Upper lobe of left lung (tissue), 6 donors: ENCODE measurements around the gene C10orf143. TPM values are rescaled to one million over a fixed set of nuclear protein-coding genes. Genes with fewer than 3 reads are reported as not detected.

Source experiments
- ATAC-seq, 2 donors: fragments of 200-7000 bp; cut with Tn5 transposase; one replicate each; pipeline ENCODE4 v1.9.1; 2022; ENCODE audit warnings: mild to moderate bottlenecking in 2 of 2, moderate library complexity in 2 of 2; ENCODE audit not compliant: low FRiP score in 2 of 2
- DNase-seq, 2 donors: peaks; one replicate each; pipeline ENCODE4 v3.0.0-alpha.2; 2019 to 2020
- H3K27ac ChIP-seq, 4 donors: fragments of 200-600 bp; sonication (generic); one replicate each; pipeline ENCODE4 v1.5.1; 2016 to 2019
- H3K27me3 ChIP-seq, 4 donors: fragments of 200-600 bp; sonication (generic); one replicate each; pipeline ENCODE4 v1.5.1; 2017 to 2019
- H3K36me3 ChIP-seq, 4 donors: fragments of 200-600 bp; sonication (generic); one replicate each; pipeline ENCODE4 v1.5.1; 2016 to 2019
- H3K4me1 ChIP-seq, 4 donors: fragments of 200-600 bp; sonication (generic); one replicate each; pipeline ENCODE4 v1.5.1; 2018 to 2019
- H3K4me3 ChIP-seq, 4 donors: fragments of 200-600 bp; sonication (generic); one replicate each; pipeline ENCODE4 v1.5.1; 2017 to 2019; ENCODE audit warnings: mild to moderate bottlenecking in 2 of 4, moderate library complexity in 1 of 4
- H3K9me3 ChIP-seq, 4 donors: fragments of 200-600 bp; sonication (generic); one replicate each; pipeline ENCODE4 v1.5.1; 2018 to 2019
- CTCF ChIP-seq, 6 experiments: fragments of 450-650 bp in 4 of 6; fragments of 200-600 bp in 2 of 6; sonication (generic) in 2 of 6; IDR thresholded peaks; one replicate each; pipeline ENCODE4 v1.5.1; 2016 to 2019; ENCODE audit warnings: antibody characterized with exemption in 6 of 6
- EP300 ChIP-seq, 4 donors: sonication (generic); formaldehyde crosslinking; IDR thresholded peaks; one replicate each; pipeline ENCODE4 v1.5.1; 2017; ENCODE audit warnings: antibody characterized with exemption in 4 of 4, control low read depth in 2 of 4
- POLR2A ChIP-seq, 4 donors: fragments of 450-650 bp; IDR thresholded peaks; one replicate each; pipeline ENCODE4 v1.5.1; 2016 to 2017; ENCODE audit warnings: antibody characterized with exemption in 4 of 4, mild to moderate bottlenecking in 2 of 4
- POLR2AphosphoS5 ChIP-seq, 2 donors: sonication (generic); formaldehyde crosslinking; IDR thresholded peaks; one replicate each; pipeline ENCODE4 v1.5.1; 2017; ENCODE audit warnings: antibody characterized with exemption in 2 of 2
- WGBS, 2 donors: methylation state at CpG; one replicate each; pipeline ENCODE4 v1.1.5; 2017 to 2018; 5-methylcytosine and 5-hydroxymethylcytosine counted together
- total RNA-seq, 6 donors: library from RNA; depleted of rRNA in 4 of 6; stranded (reverse); fragments of >200 nt in 4 of 6; gene quantifications; one replicate each; pipeline versions ENCODE4 v1.1.0 to v1.2.1, GENCODE V29; 2016 to 2021
- donor health status: DM: no; HTN: no; CAD: no; lungs with moderate emphysema.
- donor health status: DM: no; HTN: yes; CAD: no; lungs with severe emphysema.

Gene C10orf143
- total RNA-seq, 6 donors from 2014 or later: 0.55 to 6.0 (median 4.4) TPM; not detected in 1

DNA sequence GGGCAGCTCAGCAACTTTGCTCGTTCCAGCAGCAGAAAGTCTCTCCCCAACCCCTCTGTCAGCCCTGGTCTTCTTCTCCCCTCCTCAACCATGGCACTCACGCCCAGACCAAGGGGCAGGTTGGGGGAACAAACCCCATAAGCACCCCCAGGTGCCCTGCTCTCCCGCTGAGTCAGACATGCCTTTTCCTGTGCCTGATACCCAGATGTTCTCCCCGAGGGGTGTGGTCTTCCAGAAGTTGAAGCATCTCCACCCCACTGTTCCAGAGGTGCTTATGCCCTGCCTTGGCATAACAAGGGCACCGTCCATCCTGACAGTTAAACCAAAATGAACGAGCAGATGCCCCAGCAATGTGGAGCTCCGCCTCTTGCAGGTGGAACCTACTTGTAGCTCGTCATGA, 67.1 kb downstream of the C10orf143 start:
- WGBS, 2 donors: 65 to 76% methylated on average over 8 of the region's 8 CpGs
- Histone ChIP-seq H3K9me3 (no peaks in the 10 kb centered on the region), H3K27ac (no peak overlapping the region), H3K4me1 (no peaks in the 10 kb centered on the region), H3K27me3 (peaks cover 0 to 6% (median 0%) of the 10 kb centered on the region in 4 donors), H3K36me3 (no peaks in the 10 kb centered on the region), H3K4me3 (no peak overlapping the region)
- DNase-seq: peak in 1 of 2 donors; percentile 4
- no peak for TF ChIP-seq CTCF (IDR thresholded peaks at IDR 0.05)
- no peak for TF ChIP-seq POLR2A (IDR thresholded peaks at IDR 0.05)
- no peak for TF ChIP-seq EP300 (IDR thresholded peaks at IDR 0.05)
- no peak for TF ChIP-seq POLR2AphosphoS5 (IDR thresholded peaks at IDR 0.05)
- ATAC-seq: no peak

GRCh38 chr10:130042381-130042780, 68.2 kb downstream of the C10orf143 start:
- H3K27me3 ChIP-seq: peaks cover 0 to 6% (median 0%) of the 10 kb centered on the region in 4 donors
- no peaks in the 10 kb centered on the region for H3K36me3 ChIP-seq
- no peak for ATAC-seq
- no peak overlapping the region for H3K27ac ChIP-seq
- TF ChIP-seq POLR2A (IDR thresholded peaks at IDR 0.05) (no peak), CTCF (IDR thresholded peaks at IDR 0.05) (no peak), EP300 (IDR thresholded peaks at IDR 0.05) (no peak), POLR2AphosphoS5 (IDR thresholded peaks at IDR 0.05) (no peak)
- DNase-seq: peak in 1 of 2 donors; percentile 10
- no peak overlapping the region for H3K4me3 ChIP-seq
- 47 to 50% methylated on average over 14 of the region's 14 CpGs for WGBS, 2 donors
- H3K9me3 ChIP-seq: no peaks in the 10 kb centered on the region
- H3K4me1 ChIP-seq: no peaks in the 10 kb centered on the region

GRCh38 chr10:130041451-130042371, 68.9 kb downstream of the C10orf143 start:
- WGBS, 2 donors: 79 to 81% methylated on average over 10 of the region's 10 CpGs
- H3K27ac ChIP-seq: no peak overlapping the region

GRCh38 chr10:130040817-130041330, 69.8 kb downstream of the C10orf143 start:
- TF ChIP-seq POLR2A (IDR thresholded peaks at IDR 0.05): no peak
- TF ChIP-seq POLR2AphosphoS5 (IDR thresholded peaks at IDR 0.05): no peak
- no peak for TF ChIP-seq EP300 (IDR thresholded peaks at IDR 0.05)
- no peak for TF ChIP-seq CTCF (IDR thresholded peaks at IDR 0.05)
- Histone ChIP-seq H3K27ac (no peak overlapping the region), H3K36me3 (no peaks in the 10 kb centered on the region), H3K4me3 (no peak overlapping the region), H3K27me3 (peaks cover 0 to 6% (median 0%) of the 10 kb centered on the region in 4 donors), H3K9me3 (no peaks in the 10 kb centered on the region), H3K4me1 (no peaks in the 10 kb centered on the region)
- 81 to 89% methylated on average over 12 of the region's 12 CpGs for WGBS, 2 donors
- ATAC-seq (no peak), DNase-seq (peak in 1 of 2 donors; percentile 14)

More at GRCh38 chr10:130041451-130042371, 68.9 kb downstream of the C10orf143 start:
- H3K36me3 ChIP-seq: no peaks in the 10 kb centered on the region
- peaks cover 0 to 6% (median 0%) of the 10 kb centered on the region in 4 donors for H3K27me3 ChIP-seq
- no peaks in the 10 kb centered on the region for H3K9me3 ChIP-seq
- ATAC-seq: no peak
- TF ChIP-seq POLR2A (IDR thresholded peaks at IDR 0.05): no peak
- TF ChIP-seq EP300 (IDR thresholded peaks at IDR 0.05): no peak
- no peak for TF ChIP-seq CTCF (IDR thresholded peaks at IDR 0.05)
- TF ChIP-seq POLR2AphosphoS5 (IDR thresholded peaks at IDR 0.05): no peak
- peak in 1 of 2 donors; percentile 3 for DNase-seq
- H3K4me3 ChIP-seq: no peak overlapping the region
- H3K4me1 ChIP-seq: no peaks in the 10 kb centered on the region
